Measurements from ENCODE around the gene JPH2.

Gene JPH2

GRCh38 chr20:44071526-44072111 is 115.4 kb downstream of the JPH2 start:
- H3K9ac ChIP-seq (ENCODE audit: low read depth, low read length) = no peak overlapping the region
- no peaks in the 10 kb centered on the region for H3K36me3 ChIP-seq (ENCODE audit: control insufficient read depth, insufficient read depth, low read length)
- H3K4me3 ChIP-seq (ENCODE audit: low read depth, low read length) = no peak overlapping the region
- H3K27me3 ChIP-seq (ENCODE audit: control insufficient read depth, insufficient read depth, low read length) = no peaks in the 10 kb centered on the region
- H3K27ac ChIP-seq (ENCODE audit: low read depth, low read length) = no peak overlapping the region
- no peaks in the 10 kb centered on the region for H3K4me1 ChIP-seq (ENCODE audit: control insufficient read depth, insufficient read depth, low read length)
- no peaks in the 10 kb centered on the region for H3K9me3 ChIP-seq (ENCODE audit: control insufficient read depth, insufficient read depth, low read length)

GRCh38 chr20:44071057-44071456 is 115.9 kb downstream of the JPH2 start:
- no peaks in the 10 kb centered on the region for H3K9me3 ChIP-seq (ENCODE audit: control insufficient read depth, insufficient read depth, low read length)
- no peak overlapping the region for H3K4me3 ChIP-seq (ENCODE audit: low read depth, low read length)
- no peak overlapping the region for H3K9ac ChIP-seq (ENCODE audit: low read depth, low read length)
- H3K27ac ChIP-seq (ENCODE audit: low read depth, low read length) = no peak overlapping the region
- no peaks in the 10 kb centered on the region for H3K27me3 ChIP-seq (ENCODE audit: control insufficient read depth, insufficient read depth, low read length)
- no peaks in the 10 kb centered on the region for H3K4me1 ChIP-seq (ENCODE audit: control insufficient read depth, insufficient read depth, low read length)
- H3K36me3 ChIP-seq (ENCODE audit: control insufficient read depth, insufficient read depth, low read length) = no peaks in the 10 kb centered on the region

GRCh38 chr20:44070139-44070900 is 116.7 kb downstream of the JPH2 start:
- H3K27ac ChIP-seq (ENCODE audit: low read depth, low read length) = no peak overlapping the region
- H3K9me3 ChIP-seq (ENCODE audit: control insufficient read depth, insufficient read depth, low read length) = no peaks in the 10 kb centered on the region

GRCh38 chr20:44069203-44070011 is 117.6 kb downstream of the JPH2 start:
- Histone ChIP-seq H3K9me3 (ENCODE audit: control insufficient read depth, insufficient read depth, low read length) (no peaks in the 10 kb centered on the region), H3K27me3 (ENCODE audit: control insufficient read depth, insufficient read depth, low read length) (no peaks in the 10 kb centered on the region), H3K27ac (ENCODE audit: low read depth, low read length) (no peak overlapping the region), H3K36me3 (ENCODE audit: control insufficient read depth, insufficient read depth, low read length) (no peaks in the 10 kb centered on the region), H3K4me3 (ENCODE audit: low read depth, low read length) (no peak overlapping the region), H3K4me1 (ENCODE audit: control insufficient read depth, insufficient read depth, low read length) (no peaks in the 10 kb centered on the region), H3K9ac (ENCODE audit: low read depth, low read length) (no peak overlapping the region)

More at GRCh38 chr20:44070139-44070900, 116.7 kb downstream of the JPH2 start:
- no peaks in the 10 kb centered on the region for H3K4me1 ChIP-seq (ENCODE audit: control insufficient read depth, insufficient read depth, low read length)
- no peaks in the 10 kb centered on the region for H3K27me3 ChIP-seq (ENCODE audit: control insufficient read depth, insufficient read depth, low read length)
- no peaks in the 10 kb centered on the region for H3K36me3 ChIP-seq (ENCODE audit: control insufficient read depth, insufficient read depth, low read length)
- no peak overlapping the region for H3K9ac ChIP-seq (ENCODE audit: low read depth, low read length)
- no peak overlapping the region for H3K4me3 ChIP-seq (ENCODE audit: low read depth, low read length)

- Histone ChIP-seq H3K27ac (ENCODE audit: low read depth, low read length) (no peak overlapping the region), H3K9ac (ENCODE audit: low read depth, low read length) (no peak overlapping the region), H3K9me3 (ENCODE audit: control insufficient read depth, insufficient read depth, low read length) (no peaks in the 10 kb centered on the region)
Observed at GRCh38 chr20:44068316-44069201, 118.4 kb downstream of the JPH2 start.

GRCh38 chr20:44067650-44068081 is 119.3 kb downstream of the JPH2 start:
- Histone ChIP-seq H3K36me3 (ENCODE audit: control insufficient read depth, insufficient read depth, low read length) (no peaks in the 10 kb centered on the region), H3K4me3 (ENCODE audit: low read depth, low read length) (no peak overlapping the region), H3K27me3 (ENCODE audit: control insufficient read depth, insufficient read depth, low read length) (no peaks in the 10 kb centered on the region), H3K9ac (ENCODE audit: low read depth, low read length) (no peak overlapping the region), H3K9me3 (ENCODE audit: control insufficient read depth, insufficient read depth, low read length) (no peaks in the 10 kb centered on the region), H3K4me1 (ENCODE audit: control insufficient read depth, insufficient read depth, low read length) (no peaks in the 10 kb centered on the region), H3K27ac (ENCODE audit: low read depth, low read length) (no peak overlapping the region)

More at GRCh38 chr20:44068316-44069201, 118.4 kb downstream of the JPH2 start:
- Histone ChIP-seq H3K4me1 (ENCODE audit: control insufficient read depth, insufficient read depth, low read length) (no peaks in the 10 kb centered on the region), H3K4me3 (ENCODE audit: low read depth, low read length) (no peak overlapping the region), H3K36me3 (ENCODE audit: control insufficient read depth, insufficient read depth, low read length) (no peaks in the 10 kb centered on the region), H3K27me3 (ENCODE audit: control insufficient read depth, insufficient read depth, low read length) (no peaks in the 10 kb centered on the region)

GRCh38 chr20:44066645-44067606 is 120.1 kb downstream of the JPH2 start:
- no peak overlapping the region for H3K9ac ChIP-seq (ENCODE audit: low read depth, low read length)
- no peak overlapping the region for H3K4me3 ChIP-seq (ENCODE audit: low read depth, low read length)
- no peaks in the 10 kb centered on the region for H3K36me3 ChIP-seq (ENCODE audit: control insufficient read depth, insufficient read depth, low read length)
- H3K9me3 ChIP-seq (ENCODE audit: control insufficient read depth, insufficient read depth, low read length) = no peaks in the 10 kb centered on the region
- no peaks in the 10 kb centered on the region for H3K4me1 ChIP-seq (ENCODE audit: control insufficient read depth, insufficient read depth, low read length)
- no peak overlapping the region for H3K27ac ChIP-seq (ENCODE audit: low read depth, low read length)
- no peaks in the 10 kb centered on the region for H3K27me3 ChIP-seq (ENCODE audit: control insufficient read depth, insufficient read depth, low read length)

- H3K36me3 ChIP-seq (ENCODE audit: control insufficient read depth, insufficient read depth, low read length) = no peaks in the 10 kb centered on the region
- H3K9ac ChIP-seq (ENCODE audit: low read depth, low read length) = no peak overlapping the region
- no peaks in the 10 kb centered on the region for H3K4me1 ChIP-seq (ENCODE audit: control insufficient read depth, insufficient read depth, low read length)
- no peaks in the 10 kb centered on the region for H3K27me3 ChIP-seq (ENCODE audit: control insufficient read depth, insufficient read depth, low read length)
- H3K4me3 ChIP-seq (ENCODE audit: low read depth, low read length) = no peak overlapping the region
- H3K9me3 ChIP-seq (ENCODE audit: control insufficient read depth, insufficient read depth, low read length) = no peaks in the 10 kb centered on the region
- H3K27ac ChIP-seq (ENCODE audit: low read depth, low read length) = no peak overlapping the region
Observed at GRCh38 chr20:44065401-44066340, 121.3 kb downstream of the JPH2 start.
